A673 (cell line): Measurements from ENCODE around the gene CDC42EP3. TPM values are rescaled to one million over a fixed set of nuclear protein-coding genes. Genes with fewer than 3 reads are reported as not detected.

Experiments used
- BruUV-seq: library from RNA; stranded (reverse); fragments of 400-500 nt; replicated peaks from 2 replicates; lab custom pipeline; 2021; lab: Mats Ljungman, UMichigan
- CTCF ChIA-PET: fragments of 300-600 bp; sonication (Branson Sonifier 250); formaldehyde crosslinking; loops from one replicate; lab custom pipeline; 2022; ENCODE audit warnings: antibody characterized with exemption; lab: Charles Lee
- POLR2A ChIA-PET: fragments of 300-600 bp; sonication (Branson Sonifier 250); formaldehyde crosslinking; loops from one replicate; lab custom pipeline; 2022; ENCODE audit warnings: antibody characterized with exemption; ENCODE audit not compliant: low non-redundant PET; lab: Charles Lee
- DNase-seq: peaks from one replicate; pipeline ENCODE4 v3.0.0-alpha.2; 2015; ENCODE audit warnings: low spot score
- H3K27ac ChIP-seq: fragments of 200-600 bp; sonication (generic); 2 replicates; pipeline ENCODE4 v1.5.1; 2016; ENCODE audit warnings: mixed run types, low read depth, mild to moderate bottlenecking, mixed read lengths, antibody characterized with exemption, low read length; ENCODE audit not compliant: poor library complexity, severe bottlenecking
- H3K27me3 ChIP-seq: fragments of 200-600 bp; sonication (generic); replicated peaks from 2 replicates; pipeline ENCODE4 v1.6.1; 2017; ENCODE audit warnings: mixed run types, low read depth, mild to moderate bottlenecking, mixed read lengths, antibody characterized with exemption, low read length; ENCODE audit not compliant: insufficient read depth, poor library complexity
- H3K36me3 ChIP-seq: fragments of 200-600 bp; sonication (generic); 2 replicates; pipeline ENCODE4 v1.6.1; 2016; ENCODE audit warnings: mixed run types, mild to moderate bottlenecking, mixed read lengths, antibody characterized with exemption, low read length; ENCODE audit not compliant: insufficient read depth, poor library complexity, severe bottlenecking
- H3K4me1 ChIP-seq: fragments of 200-600 bp; sonication (generic); 2 replicates; pipeline ENCODE4 v1.6.1; 2017; ENCODE audit warnings: mixed run types, mild to moderate bottlenecking, mixed read lengths, antibody characterized with exemption, low read length; ENCODE audit not compliant: insufficient read depth, poor library complexity, severe bottlenecking
- H3K4me3 ChIP-seq: fragments of 200-600 bp; sonication (generic); 2 replicates; pipeline ENCODE4 v1.5.1; 2016; ENCODE audit warnings: low read depth, mixed run types, mild to moderate bottlenecking, mixed read lengths, low read length; ENCODE audit not compliant: poor library complexity, severe bottlenecking
- H3K9me3 ChIP-seq: fragments of 200-600 bp; sonication (generic); 2 replicates; pipeline ENCODE4 v1.6.1; 2016; ENCODE audit warnings: mixed run types, low read depth, mild to moderate bottlenecking, mixed read lengths, antibody characterized with exemption, low read length; ENCODE audit not compliant: poor library complexity, severe bottlenecking
- EZH2 ChIP-seq: fragments of 200-600 bp; sonication (generic); IDR thresholded peaks from 2 replicates; pipeline ENCODE4 v1.6.1; 2017; ENCODE audit warnings: borderline replicate concordance, low read depth, mild to moderate bottlenecking, mixed read lengths, antibody characterized with exemption, low read length; ENCODE audit not compliant: poor library complexity, severe bottlenecking
- intact Hi-C: fragments of 100-400 bp; cut with micrococcal nuclease; formaldehyde crosslinking; loops from one replicate; pipeline ENCODE4 v1.10.0; 2022; ENCODE audit not compliant: unreplicated experiment
- total RNA-seq: library from RNA; stranded (reverse); gene quantifications from 2 replicates; pipeline ENCODE4 v1.2.3, GENCODE V29; 2021
- TF ChIP-seq, protein P1 (sequence below): fragments of 300-800, 200-600 bp; sonication (generic); conservative IDR thresholded peaks from 2 replicates; pipeline ENCODE4 v1.5.1; 2017; ENCODE audit warnings: low read depth, mild to moderate bottlenecking, antibody characterized with exemption, low read length, moderate library complexity, mixed read lengths

CDC42EP3 gene
- total RNA-seq, 1 experiment from 2014 or later: 12.2 TPM

- H3K27ac ChIP-seq: no peak overlapping the region
- ChIA-PET CTCF (interaction anchor here (0.6 kb wide), 1 partner anchor 279 kb away, joined by 4 read pairs; no protein-coding TSS in a partner anchor), POLR2A (no interaction called here)
- no TSS peak for BruUV-seq
- no peaks in the 10 kb centered on the region for H3K36me3 ChIP-seq
- H3K4me3 ChIP-seq: no peak overlapping the region
- H3K27me3 ChIP-seq: no peaks in the 10 kb centered on the region
- H3K4me1 ChIP-seq: peaks cover 9% of the 10 kb centered on the region
- intact Hi-C loops: loop anchor here (5.0 kb wide), 2 partner anchors 138 to 258 kb away; no protein-coding TSS in a partner anchor
- H3K9me3 ChIP-seq: no peaks in the 10 kb centered on the region
- TF ChIP-seq EZH2: no peak
- TF ChIP-seq, protein P1, sequence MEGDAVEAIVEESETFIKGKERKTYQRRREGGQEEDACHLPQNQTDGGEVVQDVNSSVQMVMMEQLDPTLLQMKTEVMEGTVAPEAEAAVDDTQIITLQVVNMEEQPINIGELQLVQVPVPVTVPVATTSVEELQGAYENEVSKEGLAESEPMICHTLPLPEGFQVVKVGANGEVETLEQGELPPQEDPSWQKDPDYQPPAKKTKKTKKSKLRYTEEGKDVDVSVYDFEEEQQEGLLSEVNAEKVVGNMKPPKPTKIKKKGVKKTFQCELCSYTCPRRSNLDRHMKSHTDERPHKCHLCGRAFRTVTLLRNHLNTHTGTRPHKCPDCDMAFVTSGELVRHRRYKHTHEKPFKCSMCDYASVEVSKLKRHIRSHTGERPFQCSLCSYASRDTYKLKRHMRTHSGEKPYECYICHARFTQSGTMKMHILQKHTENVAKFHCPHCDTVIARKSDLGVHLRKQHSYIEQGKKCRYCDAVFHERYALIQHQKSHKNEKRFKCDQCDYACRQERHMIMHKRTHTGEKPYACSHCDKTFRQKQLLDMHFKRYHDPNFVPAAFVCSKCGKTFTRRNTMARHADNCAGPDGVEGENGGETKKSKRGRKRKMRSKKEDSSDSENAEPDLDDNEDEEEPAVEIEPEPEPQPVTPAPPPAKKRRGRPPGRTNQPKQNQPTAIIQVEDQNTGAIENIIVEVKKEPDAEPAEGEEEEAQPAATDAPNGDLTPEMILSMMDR: no peak
- no peak for DNase-seq
These were observed 3.5 kb upstream of the CDC42EP3 start for GRCh38 chr2:37674946-37675345.

DNA sequence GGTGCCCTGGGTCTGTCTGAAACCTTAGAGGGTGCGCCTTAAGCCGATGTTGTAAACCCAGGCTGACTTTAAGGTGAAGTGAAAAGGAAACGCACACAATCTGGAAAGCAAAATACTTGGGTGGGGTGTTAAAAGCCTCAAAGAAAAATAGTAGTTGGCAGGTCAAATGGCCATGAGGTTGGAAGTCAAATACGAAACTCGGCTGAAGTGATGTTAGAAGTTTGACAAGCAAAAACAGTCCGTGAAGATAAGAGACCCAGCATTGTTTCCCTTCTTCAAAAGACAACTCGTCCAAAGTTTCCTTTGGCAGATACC lies 1.4 kb upstream of the CDC42EP3 start:
- BruUV-seq: no TSS peak
- no peaks in the 10 kb centered on the region for H3K27me3 ChIP-seq
- H3K9me3 ChIP-seq: no peaks in the 10 kb centered on the region
- H3K4me1 ChIP-seq: peaks cover 9% of the 10 kb centered on the region
- no peak for TF ChIP-seq EZH2
- TF ChIP-seq, protein P1: no peak
- DNase-seq: no peak
- H3K36me3 ChIP-seq: no peaks in the 10 kb centered on the region
- ChIA-PET CTCF (no interaction called here), POLR2A (no interaction called here)
- H3K4me3 ChIP-seq: peak overlapping the region; percentile 93
- intact Hi-C loops: loop anchor here (5.0 kb wide), 2 partner anchors 136 to 256 kb away; no protein-coding TSS in a partner anchor
- no peak overlapping the region for H3K27ac ChIP-seq

- H3K27ac ChIP-seq: peak overlapping the region; percentile 60
- intact Hi-C loops: loop anchor here (5.0 kb wide), 2 partner anchors 135 to 255 kb away; no protein-coding TSS in a partner anchor
- POLR2A ChIA-PET: no interaction called here
- CTCF ChIA-PET: interaction anchor here (0.9 kb wide), 1 partner anchor 160 kb away, joined by 3 read pairs; no protein-coding TSS in a partner anchor
- H3K36me3 ChIP-seq: no peaks in the 10 kb centered on the region
- no peak for TF ChIP-seq EZH2
- TF ChIP-seq, protein P1: no peak
- H3K4me1 ChIP-seq: peaks cover 9% of the 10 kb centered on the region
- no TSS peak for BruUV-seq
- peak overlapping the region; percentile 93 for H3K4me3 ChIP-seq
- no peaks in the 10 kb centered on the region for H3K9me3 ChIP-seq
- DNase-seq: peak; percentile 87
- H3K27me3 ChIP-seq: no peaks in the 10 kb centered on the region
These were observed 845 bp upstream of the CDC42EP3 start for GRCh38 chr2:37672104-37672869.
